ENCODE measurements around the gene MAST2.

The MAST2 gene

DNA sequence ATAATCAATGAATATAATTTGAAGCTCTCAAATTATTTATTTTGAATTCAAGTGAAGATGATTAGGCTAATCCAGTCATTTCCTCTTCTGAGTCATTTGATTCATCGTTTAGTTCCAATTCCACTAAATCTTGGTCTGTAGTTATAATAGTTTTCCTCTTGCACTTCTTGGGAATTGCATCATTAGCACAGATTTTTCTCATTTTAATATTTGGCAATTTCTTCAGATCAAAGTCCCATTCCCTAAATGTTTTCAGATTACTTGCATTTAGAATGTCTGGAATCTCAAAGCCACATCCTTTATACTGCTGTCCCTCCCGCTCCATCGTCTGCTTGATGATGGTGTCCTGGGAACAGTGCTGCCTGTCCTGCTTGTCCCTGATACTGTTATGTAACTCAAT lies 43.5 kb downstream of the MAST2 start:
- no peak overlapping the region for H3K27ac ChIP-seq
- no peaks in the 10 kb centered on the region for H3K9me3 ChIP-seq
- H3K4me1 ChIP-seq, result no peaks in the 10 kb centered on the region
- no peaks in the 10 kb centered on the region for H3K36me3 ChIP-seq
- H3K27me3 ChIP-seq, result no peaks in the 10 kb centered on the region
- intact Hi-C loops (cut with DNase I; ENCODE audit: low total_unique reads), result no loop called here
- TF ChIP-seq, protein P1, sequence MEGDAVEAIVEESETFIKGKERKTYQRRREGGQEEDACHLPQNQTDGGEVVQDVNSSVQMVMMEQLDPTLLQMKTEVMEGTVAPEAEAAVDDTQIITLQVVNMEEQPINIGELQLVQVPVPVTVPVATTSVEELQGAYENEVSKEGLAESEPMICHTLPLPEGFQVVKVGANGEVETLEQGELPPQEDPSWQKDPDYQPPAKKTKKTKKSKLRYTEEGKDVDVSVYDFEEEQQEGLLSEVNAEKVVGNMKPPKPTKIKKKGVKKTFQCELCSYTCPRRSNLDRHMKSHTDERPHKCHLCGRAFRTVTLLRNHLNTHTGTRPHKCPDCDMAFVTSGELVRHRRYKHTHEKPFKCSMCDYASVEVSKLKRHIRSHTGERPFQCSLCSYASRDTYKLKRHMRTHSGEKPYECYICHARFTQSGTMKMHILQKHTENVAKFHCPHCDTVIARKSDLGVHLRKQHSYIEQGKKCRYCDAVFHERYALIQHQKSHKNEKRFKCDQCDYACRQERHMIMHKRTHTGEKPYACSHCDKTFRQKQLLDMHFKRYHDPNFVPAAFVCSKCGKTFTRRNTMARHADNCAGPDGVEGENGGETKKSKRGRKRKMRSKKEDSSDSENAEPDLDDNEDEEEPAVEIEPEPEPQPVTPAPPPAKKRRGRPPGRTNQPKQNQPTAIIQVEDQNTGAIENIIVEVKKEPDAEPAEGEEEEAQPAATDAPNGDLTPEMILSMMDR (IDR thresholded peaks at IDR 0.05), result no peak
- H3K4me3 ChIP-seq, result no peak overlapping the region
- DNase-seq, result no peak

DNA sequence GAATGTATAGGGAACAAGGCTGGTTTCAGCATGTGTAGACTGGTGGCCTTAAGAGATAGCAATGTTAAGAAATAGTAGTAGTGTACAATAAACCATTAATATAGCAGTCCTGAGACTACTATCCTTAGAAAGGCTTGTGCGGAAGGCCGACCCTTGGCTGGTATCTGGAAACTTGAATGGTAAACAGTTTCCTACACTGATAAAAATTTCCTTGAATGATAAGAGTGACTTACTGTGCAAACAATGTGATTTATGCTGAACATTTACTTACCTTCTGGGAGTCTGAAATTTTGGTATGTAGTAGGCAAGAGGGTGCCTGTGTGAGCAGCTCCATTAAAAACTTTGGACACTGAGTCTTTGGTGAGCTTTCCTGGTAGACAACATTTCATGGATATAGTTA lies 44.7 kb downstream of the MAST2 start:
- intact Hi-C loops (cut with DNase I; ENCODE audit: low total_unique reads), result no loop called here
- no peak for DNase-seq
- Histone ChIP-seq H3K27me3 (no peaks in the 10 kb centered on the region), H3K36me3 (no peaks in the 10 kb centered on the region), H3K4me1 (no peaks in the 10 kb centered on the region), H3K4me3 (no peak overlapping the region), H3K9me3 (no peaks in the 10 kb centered on the region), H3K27ac (no peak overlapping the region)
- TF ChIP-seq, protein P1 (IDR thresholded peaks at IDR 0.05), result no peak

DNA sequence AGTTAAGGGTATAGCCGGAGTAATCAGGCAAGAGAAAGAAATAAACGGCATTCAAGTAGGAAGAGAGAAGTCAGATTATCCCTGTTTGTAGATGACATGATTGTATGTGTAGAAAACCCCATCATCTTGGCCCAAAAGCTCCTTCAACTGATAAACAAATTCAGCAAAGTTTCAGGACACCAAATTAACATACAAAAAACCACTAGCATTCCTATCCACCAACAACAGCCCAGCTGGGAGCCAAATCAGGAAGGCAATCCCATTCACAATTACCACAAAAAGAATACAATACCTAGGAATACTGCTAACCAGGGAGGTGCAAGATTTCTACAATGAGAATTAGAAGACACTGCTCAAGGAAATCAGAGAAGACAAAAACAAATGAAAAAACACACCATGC lies 45.3 kb downstream of the MAST2 start:
- no peaks in the 10 kb centered on the region for H3K27me3 ChIP-seq
- no peak overlapping the region for H3K4me3 ChIP-seq
- no peaks in the 10 kb centered on the region for H3K4me1 ChIP-seq
- DNase-seq, result no peak
- TF ChIP-seq, protein P1 (IDR thresholded peaks at IDR 0.05), result no peak
- no peaks in the 10 kb centered on the region for H3K9me3 ChIP-seq
- no peak overlapping the region for H3K27ac ChIP-seq
- intact Hi-C loops (cut with DNase I; ENCODE audit: low total_unique reads), result no loop called here
- no peaks in the 10 kb centered on the region for H3K36me3 ChIP-seq

DNA sequence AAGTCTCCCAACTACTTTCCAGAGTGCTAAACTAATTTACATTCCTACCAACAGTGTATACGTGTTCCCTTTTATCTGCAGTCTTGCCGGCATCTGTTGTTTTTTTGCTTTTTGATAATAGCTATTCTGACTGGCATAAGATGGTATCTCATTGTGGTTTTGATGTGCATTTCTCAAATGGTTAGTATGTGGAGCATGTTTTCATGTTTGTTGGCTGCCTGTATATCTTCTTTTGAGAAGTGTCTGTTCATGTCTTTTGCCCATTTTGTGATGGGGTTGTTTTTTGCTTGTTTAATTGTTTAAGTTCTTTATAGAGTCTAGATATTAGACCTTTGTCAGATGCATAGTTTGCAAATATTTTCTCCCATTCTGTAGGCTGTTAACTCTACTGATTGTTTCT lies 46.6 kb downstream of the MAST2 start:
- DNase-seq, result no peak
- intact Hi-C loops (cut with DNase I; ENCODE audit: low total_unique reads), result no loop called here

DNA sequence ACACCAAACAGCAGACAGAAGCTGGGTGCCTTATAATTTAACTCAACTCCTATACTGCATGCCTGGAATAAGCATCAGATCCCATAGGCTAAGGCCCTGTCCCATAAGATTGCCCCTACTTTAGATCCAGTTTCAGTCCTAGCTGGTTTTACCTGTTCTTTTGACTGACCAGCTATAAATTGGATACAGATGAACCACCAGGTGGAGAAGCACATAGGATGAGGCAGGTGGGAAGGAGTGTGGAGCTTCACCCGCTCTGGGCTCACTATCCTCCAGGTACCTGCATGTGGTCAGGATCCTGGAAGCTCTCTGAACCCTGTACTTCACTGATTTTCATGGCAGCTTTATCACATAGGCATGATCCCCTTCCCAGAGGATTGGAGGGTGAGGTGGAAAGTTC lies 51.3 kb downstream of the MAST2 start:
- intact Hi-C loops (cut with DNase I; ENCODE audit: low total_unique reads), result no loop called here
- H3K4me3 ChIP-seq, result no peak overlapping the region

More for the DNA sequence above, 46.6 kb downstream of the MAST2 start:
- Histone ChIP-seq H3K27ac (no peak overlapping the region), H3K36me3 (no peaks in the 10 kb centered on the region), H3K4me1 (no peaks in the 10 kb centered on the region), H3K4me3 (no peak overlapping the region), H3K9me3 (no peaks in the 10 kb centered on the region), H3K27me3 (no peaks in the 10 kb centered on the region)
- TF ChIP-seq, protein P1 (IDR thresholded peaks at IDR 0.05), result no peak

More for the DNA sequence above, 51.3 kb downstream of the MAST2 start:
- no peak for DNase-seq
- no peaks in the 10 kb centered on the region for H3K4me1 ChIP-seq
- no peaks in the 10 kb centered on the region for H3K9me3 ChIP-seq
- TF ChIP-seq, protein P1 (IDR thresholded peaks at IDR 0.05), result no peak
- no peak overlapping the region for H3K27ac ChIP-seq
- H3K27me3 ChIP-seq, result no peaks in the 10 kb centered on the region
- H3K36me3 ChIP-seq, result no peaks in the 10 kb centered on the region

Data from tibial artery (tissue), 4 donors.